SK-N-SH (cell line): Measurements from ENCODE around the gene ZNF106. TPM values are rescaled to one million over a fixed set of nuclear protein-coding genes. Genes with fewer than 3 reads are reported as not detected.

Experiments used
- CTCF ChIA-PET: fragments of 300-600, 350-600 bp; formaldehyde crosslinking; extraction: SDS; loops from one replicate; lab custom pipeline; 2021; lab: Yijun Ruan, JAX
- POLR2A ChIA-PET: fragments of 350-600 bp; sonication (Branson Sonifier 250); formaldehyde crosslinking; extraction: SDS; loops from one replicate; lab custom pipeline; 2020; ENCODE audit warnings: antibody characterized with exemption, inconsistent platforms; lab: Yijun Ruan, JAX
- DNase-seq: peaks from one replicate; pipeline ENCODE4 v3.0.0; 2012
- H2AFZ ChIP-seq: fragments of 200-600 bp; sonication (generic); 2 replicates; pipeline ENCODE4 v1.8.1; 2016; ENCODE audit warnings: antibody characterized with exemption, mild to moderate bottlenecking, low read depth
- H3F3A ChIP-seq: fragments of 200-600 bp; sonication (generic); replicated peaks from 2 replicates; pipeline ENCODE3; 2016; ENCODE audit warnings: antibody characterized with exemption, mild to moderate bottlenecking; ENCODE audit not compliant: insufficient read depth
- H3K27ac ChIP-seq, 2 experiments: fragments of 200-500 bp in 1 of 2; fragments of 200-600 bp in 1 of 2; sonication (Bioruptor generic) in 1 of 2; sonication (generic), shearing (Covaris generic) in 1 of 2; 2 replicates each; pipeline versions ENCODE4 v1.5.1 to v1.6.1; 2014 to 2016; ENCODE audit warnings: low read depth in 2 of 2, inconsistent platforms in 1 of 2, low read length in 1 of 2, mild to moderate bottlenecking in 1 of 2, mixed read lengths in 1 of 2
- H3K27me3 ChIP-seq: fragments of 200-600 bp; sonication (generic), shearing (Covaris generic); 2 replicates; pipeline ENCODE4 v1.6.1; 2016; ENCODE audit warnings: mixed run types; ENCODE audit not compliant: insufficient read depth
- H3K36me3 ChIP-seq, 2 experiments: fragments of 200-500 bp in 1 of 2; fragments of 200-600 bp in 1 of 2; sonication (Bioruptor generic) in 1 of 2; sonication (generic) in 1 of 2; replicated peaks in 1 of 2; 2 replicates each; pipeline versions ENCODE3 to v1.5.1; 2014 to 2016; ENCODE audit warnings: low read length in 1 of 2, mild to moderate bottlenecking in 1 of 2; ENCODE audit not compliant: insufficient read depth in 2 of 2, control insufficient read depth in 1 of 2
- H3K4me1 ChIP-seq, 2 experiments: fragments of 200-500 bp in 1 of 2; fragments of 200-600 bp in 1 of 2; sonication (Bioruptor generic) in 1 of 2; sonication (generic), shearing (Covaris generic) in 1 of 2; 2 replicates each; pipeline versions ENCODE4 v1.5.1 to v1.6.1; 2014 to 2016; ENCODE audit warnings: low read depth in 1 of 2, low read length in 1 of 2, mixed run types in 1 of 2; ENCODE audit not compliant: insufficient read depth in 2 of 2, control insufficient read depth in 1 of 2
- H3K4me2 ChIP-seq: fragments of 200-600 bp; sonication (generic), shearing (Covaris generic); 2 replicates; pipeline ENCODE4 v1.6.1; 2017; ENCODE audit warnings: mixed run types
- H3K4me3 ChIP-seq, 2 experiments: fragments of 200-500 bp in 1 of 2; fragments of 200-600 bp in 1 of 2; sonication (Bioruptor generic) in 1 of 2; sonication (generic), shearing (Covaris generic) in 1 of 2; 2 replicates each; pipeline versions ENCODE4 v1.5.1 to v1.8.1; 2014 to 2016; ENCODE audit warnings: low read depth in 2 of 2, inconsistent platforms in 1 of 2, low read length in 1 of 2, mild to moderate bottlenecking in 1 of 2, mixed read lengths in 1 of 2, moderate library complexity in 1 of 2
- H3K79me2 ChIP-seq: fragments of 200-600 bp; sonication (generic); 2 replicates; pipeline ENCODE4 v1.8.1; 2017; ENCODE audit warnings: mild to moderate bottlenecking; ENCODE audit not compliant: insufficient read depth
- H3K9ac ChIP-seq: fragments of 200-600 bp; sonication (generic); 2 replicates; pipeline ENCODE4 v1.6.1; 2017; ENCODE audit warnings: mixed run types
- H3K9me2 ChIP-seq: fragments of 200-600 bp; sonication (generic); 2 replicates; pipeline ENCODE4 v1.6.1; 2017; ENCODE audit warnings: mixed run types
- H3K9me3 ChIP-seq: fragments of 200-600 bp; sonication (generic); 2 replicates; pipeline ENCODE4 v1.6.1; 2017; ENCODE audit warnings: mixed run types, mild to moderate bottlenecking, moderate library complexity
- H4K20me1 ChIP-seq: fragments of 200-600 bp; sonication (generic); 2 replicates; pipeline ENCODE4 v1.6.1; 2017; ENCODE audit warnings: mild to moderate bottlenecking, mixed run types; ENCODE audit not compliant: insufficient read depth
- CHD2 ChIP-seq: fragments of 150-350 bp; IDR thresholded peaks from 2 replicates; pipeline ENCODE4 v1.6.1; 2018; ENCODE audit warnings: low read length; ENCODE audit not compliant: partially characterized antibody
- EP300 ChIP-seq, 2 experiments: IDR thresholded peaks; 2 replicates each; pipeline versions ENCODE4 v1.4.0 to v1.6.1; 2012; ENCODE audit warnings: borderline replicate concordance in 1 of 2, low read depth in 1 of 2, low read length in 1 of 2
- FOXJ3 ChIP-seq: sonication (generic); formaldehyde crosslinking; IDR thresholded peaks from 2 replicates; pipeline ENCODE4 v1.5.1; 2020; ENCODE audit warnings: mild to moderate bottlenecking, missing genetic modification reagents
- GABPA ChIP-seq: IDR thresholded peaks from 2 replicates; pipeline ENCODE4 v1.4.0; 2012; ENCODE audit warnings: low read depth, mild to moderate bottlenecking
- MEF2A ChIP-seq: IDR thresholded peaks from 2 replicates; pipeline ENCODE4 v1.4.0; 2012; ENCODE audit warnings: low read depth, borderline replicate concordance
- NRF1 ChIP-seq: IDR thresholded peaks from 2 replicates; pipeline ENCODE4 v1.6.1; 2012; ENCODE audit warnings: low read depth, mild to moderate bottlenecking, low read length
- POLR2AphosphoS5 ChIP-seq: IDR thresholded peaks from 2 replicates; pipeline ENCODE4 v1.6.1; 2012; ENCODE audit warnings: low read depth, low read length
- SIN3A ChIP-seq: IDR thresholded peaks from 2 replicates; pipeline ENCODE4 v1.6.1; 2012; ENCODE audit warnings: low read depth, mild to moderate bottlenecking, low read length, moderate library complexity, borderline replicate concordance
- TAF1 ChIP-seq: IDR thresholded peaks from 2 replicates; pipeline ENCODE4 v1.6.1; 2012; ENCODE audit warnings: low read depth, mild to moderate bottlenecking, low read length, moderate library complexity, borderline replicate concordance
- TCF12 ChIP-seq: IDR thresholded peaks from 2 replicates; pipeline ENCODE4 v1.4.0; 2012
- WGBS: methylation state at CpG from one replicate; pipeline ENCODE4 v1.1.6; 2017; ENCODE audit warnings: low lambda C conversion rate; 5-methylcytosine and 5-hydroxymethylcytosine counted together
- polyA plus RNA-seq, 3 experiments: library from polyadenylated mRNA; depleted of rRNA; stranded (reverse); fragments of >200 nt; gene quantifications; 2 replicates each; pipeline ENCODE4 v1.2.3, GENCODE V29; 2012
- TF ChIP-seq, protein P1 (sequence below): IDR thresholded peaks from 2 replicates; pipeline ENCODE4 v1.4.0; 2012; ENCODE audit warnings: low read depth, borderline replicate concordance
- TF ChIP-seq, protein P2 (sequence below): fragments of 150-350 bp; IDR thresholded peaks from 2 replicates; pipeline ENCODE4 v1.6.1; 2017; ENCODE audit warnings: antibody characterized with exemption, low read length, low read depth, borderline replicate concordance

Gene ZNF106
- polyA plus RNA-seq, 1 of the 3 experiments (the other 2 are of a cell fraction) = 8.9 TPM

DNA sequence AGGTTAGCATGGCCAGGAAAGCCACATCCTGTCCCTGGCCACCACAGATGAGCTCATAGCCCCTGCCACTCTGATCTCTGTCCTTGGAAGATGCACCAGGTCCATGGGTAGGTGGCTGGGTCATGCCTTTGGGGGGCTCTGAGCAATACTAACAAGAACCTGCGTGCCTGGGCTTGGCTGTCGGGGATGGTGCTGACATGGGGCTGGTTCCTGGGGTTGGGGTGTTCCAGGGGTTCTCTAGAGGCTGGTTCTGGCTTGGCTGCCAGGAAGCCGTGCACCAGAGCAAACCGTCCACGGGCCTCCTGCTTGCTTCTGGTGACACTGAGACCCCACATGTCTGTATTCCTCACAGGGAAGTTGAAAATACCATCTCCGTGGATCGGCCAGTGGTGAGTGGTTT is 87.6 kb downstream of the ZNF106 start:
- no peak for DNase-seq
- CTCF ChIA-PET = interaction anchor here (0.8 to 2.4 kb wide), 2 partner anchors 18 to 319 kb away, joined by 3 to 6 read pairs; no protein-coding TSS in a partner anchor
- Histone ChIP-seq H3K27me3 (no peaks in the 10 kb centered on the region), H3K4me3 (no peak overlapping the region), H3K9me3 (no peaks in the 10 kb centered on the region), H4K20me1 (no peaks in the 10 kb centered on the region), H3K4me2 (no peak overlapping the region), H3K36me3 (no peaks in the 10 kb centered on the region), H3K4me1 (no peaks in the 10 kb centered on the region; a peak in 1 of 4 replicates), H3K9me2 (no peaks in the 10 kb centered on the region), H3K27ac (no peak overlapping the region), H3K79me2 (no peaks in the 10 kb centered on the region), H2AFZ (no peak overlapping the region), H3K9ac (no peak overlapping the region), H3F3A (no peaks in the 10 kb centered on the region)
- no peak for TF ChIP-seq POLR2AphosphoS5
- TF ChIP-seq, protein P1, sequence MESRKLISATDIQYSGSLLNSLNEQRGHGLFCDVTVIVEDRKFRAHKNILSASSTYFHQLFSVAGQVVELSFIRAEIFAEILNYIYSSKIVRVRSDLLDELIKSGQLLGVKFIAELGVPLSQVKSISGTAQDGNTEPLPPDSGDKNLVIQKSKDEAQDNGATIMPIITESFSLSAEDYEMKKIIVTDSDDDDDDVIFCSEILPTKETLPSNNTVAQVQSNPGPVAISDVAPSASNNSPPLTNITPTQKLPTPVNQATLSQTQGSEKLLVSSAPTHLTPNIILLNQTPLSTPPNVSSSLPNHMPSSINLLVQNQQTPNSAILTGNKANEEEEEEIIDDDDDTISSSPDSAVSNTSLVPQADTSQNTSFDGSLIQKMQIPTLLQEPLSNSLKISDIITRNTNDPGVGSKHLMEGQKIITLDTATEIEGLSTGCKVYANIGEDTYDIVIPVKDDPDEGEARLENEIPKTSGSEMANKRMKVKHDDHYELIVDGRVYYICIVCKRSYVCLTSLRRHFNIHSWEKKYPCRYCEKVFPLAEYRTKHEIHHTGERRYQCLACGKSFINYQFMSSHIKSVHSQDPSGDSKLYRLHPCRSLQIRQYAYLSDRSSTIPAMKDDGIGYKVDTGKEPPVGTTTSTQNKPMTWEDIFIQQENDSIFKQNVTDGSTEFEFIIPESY = no peak
- TF ChIP-seq MEF2A = no peak
- no peak for TF ChIP-seq FOXJ3 (CRISPR knock-in tag)
- TF ChIP-seq SIN3A = no peak
- TF ChIP-seq NRF1 = no peak
- TF ChIP-seq CHD2 = no peak
- TF ChIP-seq GABPA = no peak
- TF ChIP-seq EP300 (IDR thresholded peaks at IDR 0.05; ENCODE audit: borderline replicate concordance in 1 of 2, low read depth in 1 of 2, low read length in 1 of 2) = no peak
- TF ChIP-seq, protein P2, sequence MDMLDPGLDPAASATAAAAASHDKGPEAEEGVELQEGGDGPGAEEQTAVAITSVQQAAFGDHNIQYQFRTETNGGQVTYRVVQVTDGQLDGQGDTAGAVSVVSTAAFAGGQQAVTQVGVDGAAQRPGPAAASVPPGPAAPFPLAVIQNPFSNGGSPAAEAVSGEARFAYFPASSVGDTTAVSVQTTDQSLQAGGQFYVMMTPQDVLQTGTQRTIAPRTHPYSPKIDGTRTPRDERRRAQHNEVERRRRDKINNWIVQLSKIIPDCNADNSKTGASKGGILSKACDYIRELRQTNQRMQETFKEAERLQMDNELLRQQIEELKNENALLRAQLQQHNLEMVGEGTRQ = no peak
- no peak for TF ChIP-seq TCF12
- 82% methylated on average over 4 of the region's 7 CpGs for WGBS
- POLR2A ChIA-PET = no interaction called here

DNA sequence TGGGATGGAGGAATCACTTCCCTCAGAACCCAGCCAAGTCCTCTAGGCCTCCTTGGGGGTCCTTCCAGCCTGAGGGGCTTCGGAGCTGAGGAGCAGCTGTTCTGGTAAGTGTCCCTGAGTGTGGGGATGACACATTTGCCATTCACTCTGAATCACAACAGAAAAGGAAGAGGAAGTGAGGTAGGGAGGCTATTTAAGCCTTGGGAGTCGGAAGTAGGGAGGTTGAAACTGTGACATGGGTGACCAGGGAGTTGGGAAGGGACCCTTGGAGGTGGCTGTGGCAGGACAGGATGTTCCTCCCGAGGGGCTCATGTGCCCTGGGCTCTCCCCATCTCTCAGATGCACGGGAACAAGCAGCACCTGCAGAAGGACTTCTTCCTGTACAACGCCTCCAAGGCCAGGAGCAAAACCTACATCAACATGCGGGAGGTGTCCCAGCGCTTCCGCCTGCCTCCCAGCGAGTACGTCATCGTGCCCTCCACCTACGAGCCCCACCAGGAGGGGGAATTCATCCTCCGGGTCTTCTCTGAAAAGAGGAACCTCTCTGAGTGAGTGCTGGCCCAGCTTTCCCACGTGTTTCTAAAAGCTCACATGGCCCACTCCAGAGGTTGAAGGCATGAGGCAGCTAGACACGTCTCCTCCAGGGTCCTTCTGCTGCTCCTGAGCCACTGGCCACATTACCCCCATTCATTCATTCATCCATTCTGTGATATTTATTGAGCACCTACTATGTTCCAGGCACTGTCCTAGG is 88.3 kb downstream of the ZNF106 start:
- Histone ChIP-seq H3K36me3 (no peaks in the 10 kb centered on the region), H3K9ac (no peak overlapping the region), H4K20me1 (no peaks in the 10 kb centered on the region), H3K9me2 (no peaks in the 10 kb centered on the region), H3K27ac (no peak overlapping the region), H3K79me2 (no peaks in the 10 kb centered on the region)
- ChIA-PET CTCF (interaction anchor here (0.8 to 2.4 kb wide), 2 partner anchors 17 to 319 kb away, joined by 3 to 6 read pairs; no protein-coding TSS in a partner anchor), POLR2A (no interaction called here)
- DNase-seq = no peak
- TF ChIP-seq TAF1 = no peak
- TF ChIP-seq, protein P2 = no peak
- TF ChIP-seq, all 33 proteins: peak for 0
- Histone ChIP-seq H3K4me1 (no peaks in the 10 kb centered on the region), H3K4me2 (no peak overlapping the region), H3K27me3 (no peaks in the 10 kb centered on the region), H2AFZ (no peak overlapping the region), H3F3A (no peaks in the 10 kb centered on the region), H3K9me3 (no peaks in the 10 kb centered on the region), H3K4me3 (no peak overlapping the region)
- 85% methylated on average over 15 of the region's 15 CpGs for WGBS
